ENCODE data around the gene TMEM115.
A peak's percentile ranks its signal among the peaks of the same experiment; 100 is the strongest.

TMEM115 gene
- total RNA-seq: 20.1 to 20.6 reads per million in 2 donors

- peak; percentile 79 to 99 (median 94) for DNase-seq
Measured at GRCh38 chr3:50358911-50359759, at the start of gene TMEM115. Gene TMEM115 (minus strand): TSS chr3:50359521. CDS start chr3:50359063, 458 bp downstream.

GRCh38 chr3:50408443-50408944 is 49.2 kb upstream of the TMEM115 start:
- DNase-seq: no peak

- DNase-seq: no peak
Measured at GRCh38 chr3:50406487-50406886, 47.2 kb upstream of the TMEM115 start.

- DNase-seq: peak in 1 of 5 experiments; percentile 32
Measured at GRCh38 chr3:50405249-50405648, 45.9 kb upstream of the TMEM115 start.

GRCh38 chr3:50401978-50402595 is 42.8 kb upstream of the TMEM115 start:
- no peak for DNase-seq

- DNase-seq: no peak
Measured at GRCh38 chr3:50396502-50396901, 37.2 kb upstream of the TMEM115 start.

- no peak for DNase-seq
Measured at GRCh38 chr3:50395070-50395860, 35.9 kb upstream of the TMEM115 start.

- no peak for DNase-seq
Measured at GRCh38 chr3:50393061-50393460, 33.7 kb upstream of the TMEM115 start.

- no peak for DNase-seq
Measured at GRCh38 chr3:50392101-50392715, 32.9 kb upstream of the TMEM115 start.

GRCh38 chr3:50390508-50391224 is 31.3 kb upstream of the TMEM115 start:
- no peak for DNase-seq

GRCh38 chr3:50389414-50389767 is 30.1 kb upstream of the TMEM115 start:
- no peak for DNase-seq

GRCh38 chr3:50388720-50389413 is 29.5 kb upstream of the TMEM115 start:
- no peak for DNase-seq

GRCh38 chr3:50388016-50388719 is 28.8 kb upstream of the TMEM115 start:
- DNase-seq: no peak

- DNase-seq: no peak
Measured at GRCh38 chr3:50385754-50386153, 26.4 kb upstream of the TMEM115 start.

- DNase-seq: no peak
Measured at GRCh38 chr3:50383750-50384149, 24.4 kb upstream of the TMEM115 start.

- DNase-seq: no peak
Measured at GRCh38 chr3:50382722-50383121, 23.4 kb upstream of the TMEM115 start.

GRCh38 chr3:50381383-50381782 is 22.1 kb upstream of the TMEM115 start:
- DNase-seq: no peak

- no peak for DNase-seq
Measured at GRCh38 chr3:50380405-50381085, 21.2 kb upstream of the TMEM115 start.

GRCh38 chr3:50378757-50379156 is 19.4 kb upstream of the TMEM115 start:
- DNase-seq: no peak

GRCh38 chr3:50378024-50378423 is 18.7 kb upstream of the TMEM115 start:
- DNase-seq: no peak

All from T-helper 2 cell (primary cell).